Raji (cell line): ENCODE measurements around the gene SLC39A9.

ENCODE experiments used
- POLR2A ChIP-seq: IDR thresholded peaks from 2 replicates; pipeline ENCODE4 v1.6.1; 2011; ENCODE audit warnings: low read depth, low read length, control low read depth; ENCODE audit not compliant: insufficient read depth

SLC39A9 gene

GRCh38 chr14:69479696-69480095, 81.2 kb downstream of the SLC39A9 start:
- no peak for TF ChIP-seq POLR2A

GRCh38 chr14:69480136-69480535, 81.6 kb downstream of the SLC39A9 start:
- no peak for TF ChIP-seq POLR2A

- no peak for TF ChIP-seq POLR2A
Measured at GRCh38 chr14:69481815-69482568, 83.5 kb downstream of the SLC39A9 start.

- no peak for TF ChIP-seq POLR2A
Measured at GRCh38 chr14:69483765-69484443, 85.4 kb downstream of the SLC39A9 start.

GRCh38 chr14:69484444-69485314, 86.2 kb downstream of the SLC39A9 start, which contains the start of gene PLEKHD1:
Gene PLEKHD1, plus strand, starts transcription at chr14:69484728. Its CDS starts 238 bp downstream, at chr14:69484966.
- TF ChIP-seq POLR2A, result no peak

- no peak for TF ChIP-seq POLR2A
Measured at GRCh38 chr14:69485315-69485660, 86.8 kb downstream of the SLC39A9 start.

GRCh38 chr14:69485701-69486100, 87.2 kb downstream of the SLC39A9 start:
- no peak for TF ChIP-seq POLR2A

GRCh38 chr14:69487226-69487625, 88.7 kb downstream of the SLC39A9 start:
- TF ChIP-seq POLR2A, result no peak

- no peak for TF ChIP-seq POLR2A
Measured at GRCh38 chr14:69487771-69488170, 89.3 kb downstream of the SLC39A9 start.

- TF ChIP-seq POLR2A, result no peak
Measured at GRCh38 chr14:69489495-69489894, 91.0 kb downstream of the SLC39A9 start.

- no peak for TF ChIP-seq POLR2A
Measured at GRCh38 chr14:69490219-69490918, 91.9 kb downstream of the SLC39A9 start.

- TF ChIP-seq POLR2A, result no peak
Measured at GRCh38 chr14:69491193-69491592, 92.7 kb downstream of the SLC39A9 start.

- no peak for TF ChIP-seq POLR2A
Measured at GRCh38 chr14:69493038-69493437, 94.5 kb downstream of the SLC39A9 start.

- no peak for TF ChIP-seq POLR2A
Measured at GRCh38 chr14:69493791-69494190, 95.3 kb downstream of the SLC39A9 start.

- TF ChIP-seq POLR2A, result no peak
Measured at GRCh38 chr14:69495341-69495921, 96.9 kb downstream of the SLC39A9 start.

- no peak for TF ChIP-seq POLR2A
Measured at GRCh38 chr14:69499436-69499835, 100.9 kb downstream of the SLC39A9 start.
